Occipital lobe (tissue), 2 donors: ENCODE measurements around the gene BACH2. TPM values are rescaled to one million over a fixed set of nuclear protein-coding genes. Genes with fewer than 3 reads are reported as not detected.
"Not testable (repeated sequence)": the region's sequence is repeated elsewhere in the genome, so short reads cannot be mapped to it uniquely, and the experiment has no call there.

Experiments
- DNase-seq: peaks from one replicate; lab custom pipeline; 2025; lab: John Stamatoyannopoulos, UW
- total RNA-seq: library from RNA; depleted of rRNA; stranded (reverse); fragments of >200 nt; gene quantifications from one replicate; pipeline ENCODE4 v1.2.3, GENCODE V29; 2014

BACH2 gene
- total RNA-seq, 1 donor from 2014 or later = 65.4 TPM

DNA sequence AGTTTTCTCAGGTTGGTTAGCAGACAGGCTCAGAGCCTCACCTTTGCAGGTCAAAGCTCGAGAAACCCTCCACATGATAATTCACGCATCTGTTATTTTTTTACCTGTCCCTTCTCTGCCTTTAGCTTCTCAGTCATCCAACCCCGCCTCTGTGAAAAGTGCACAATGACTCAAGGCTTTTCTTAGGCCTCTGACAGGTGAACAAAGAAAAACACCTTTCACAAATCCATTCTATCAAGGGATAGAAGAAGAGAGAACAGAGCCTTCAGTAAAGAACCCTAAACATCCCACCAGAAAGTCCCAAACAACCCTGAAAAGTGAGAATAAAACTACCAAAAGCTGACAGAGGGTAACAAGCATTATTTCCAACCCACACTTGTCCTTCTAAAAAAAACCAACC, 224.1 kb downstream of the BACH2 start:
- DNase-seq = no peak

DNA sequence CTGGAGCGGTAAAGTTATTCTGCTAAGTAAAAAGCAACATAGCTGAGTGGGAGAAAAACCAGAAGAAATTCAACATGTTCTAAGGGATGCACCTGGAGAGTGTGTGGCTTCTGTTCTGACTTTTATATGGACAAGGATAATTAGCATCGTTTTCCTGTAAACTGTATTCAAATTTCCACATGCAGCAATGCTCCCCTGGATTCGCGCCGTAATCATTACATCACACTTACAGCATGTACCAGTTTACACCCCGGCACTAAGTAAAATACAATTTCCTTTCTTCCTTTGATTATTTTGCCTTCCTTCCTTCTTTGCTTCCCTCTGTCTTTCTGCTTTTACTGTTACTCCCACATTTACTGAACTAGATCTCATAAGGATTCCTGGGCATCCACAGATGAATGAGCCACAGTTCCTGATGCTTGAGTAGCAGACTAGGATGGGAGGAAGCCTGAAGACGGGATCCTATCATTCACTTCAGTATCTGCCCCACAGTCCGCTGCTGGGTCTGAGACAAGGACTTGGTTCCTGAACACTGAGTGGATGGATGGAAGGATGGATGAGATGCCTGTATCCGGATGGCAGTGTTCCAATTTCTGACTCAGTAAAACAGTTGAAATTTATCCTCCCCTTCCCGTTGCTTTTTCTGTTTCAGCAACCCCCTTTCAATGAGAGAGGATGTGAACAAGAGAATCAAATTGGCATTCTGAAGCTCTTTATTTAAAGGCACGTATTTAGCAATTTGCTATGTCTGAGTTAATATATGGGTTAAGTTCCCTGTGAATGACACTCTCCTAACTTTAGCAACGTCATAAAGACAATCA, 227.7 kb downstream of the BACH2 start:
- DNase-seq = no peak

DNA sequence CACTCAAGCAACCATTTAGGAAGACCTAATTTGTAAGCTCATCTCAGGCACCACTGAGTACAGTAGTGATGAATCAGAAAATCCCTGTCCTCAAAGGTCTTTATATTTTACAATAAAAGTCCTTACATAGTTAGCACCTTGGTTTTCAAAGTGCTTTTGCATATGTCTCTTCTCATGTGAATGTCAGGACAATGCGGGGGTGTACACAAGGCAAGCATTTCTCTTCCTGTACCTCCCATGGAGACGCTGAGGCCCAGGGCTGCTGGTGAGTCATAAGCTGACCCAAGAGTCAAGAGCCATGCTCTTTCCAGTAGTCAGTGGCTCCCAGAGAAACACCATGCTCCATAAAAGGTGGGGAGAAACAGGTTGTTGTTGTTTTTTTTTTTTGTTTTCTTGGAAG, 228.4 kb downstream of the BACH2 start:
- no peak for DNase-seq

GRCh38 chr6:90066697-90067096, 229.9 kb downstream of the BACH2 start:
- no peak for DNase-seq

- DNase-seq = no peak
These were observed 231.5 kb downstream of the BACH2 start for GRCh38 chr6:90065173-90065572.

DNA sequence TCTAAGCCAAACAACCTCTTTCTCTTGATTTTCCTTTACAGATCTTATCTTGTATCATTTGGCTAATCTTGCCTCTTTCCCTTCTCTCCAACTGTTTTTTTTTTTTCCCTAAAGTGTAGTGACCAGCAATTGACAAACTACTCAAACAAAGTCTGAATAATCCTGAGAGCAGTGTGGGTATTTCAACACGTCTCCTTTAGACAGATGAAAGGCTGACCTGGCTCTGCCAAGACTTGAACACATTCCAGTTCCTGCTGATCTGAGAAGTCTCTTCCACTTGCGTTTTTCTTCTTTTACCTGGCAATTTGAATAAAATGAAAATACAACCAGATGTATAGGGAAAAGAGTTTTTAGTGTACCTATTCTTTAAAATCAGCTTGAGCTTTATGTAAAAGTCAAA, 234.0 kb downstream of the BACH2 start:
- no peak for DNase-seq

DNA sequence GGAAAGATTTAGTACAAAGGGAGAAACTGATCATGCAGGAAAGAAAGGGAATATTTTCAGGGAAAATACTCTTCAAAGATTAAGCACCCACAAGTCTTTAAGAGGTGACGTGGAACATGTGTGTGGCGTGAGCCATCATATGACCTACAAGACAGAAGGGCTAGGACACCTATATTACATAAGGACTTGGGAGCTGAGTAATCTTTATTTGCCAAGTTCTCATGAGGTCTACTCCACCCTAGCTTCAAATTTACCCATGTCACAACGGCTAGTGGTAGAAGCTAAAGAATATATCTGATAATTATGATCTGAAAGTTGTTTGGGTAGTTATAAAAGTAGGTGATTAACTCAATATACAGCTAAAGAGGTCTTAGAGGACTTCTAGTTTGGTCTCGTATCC, 234.6 kb downstream of the BACH2 start:
- no peak for DNase-seq

DNA sequence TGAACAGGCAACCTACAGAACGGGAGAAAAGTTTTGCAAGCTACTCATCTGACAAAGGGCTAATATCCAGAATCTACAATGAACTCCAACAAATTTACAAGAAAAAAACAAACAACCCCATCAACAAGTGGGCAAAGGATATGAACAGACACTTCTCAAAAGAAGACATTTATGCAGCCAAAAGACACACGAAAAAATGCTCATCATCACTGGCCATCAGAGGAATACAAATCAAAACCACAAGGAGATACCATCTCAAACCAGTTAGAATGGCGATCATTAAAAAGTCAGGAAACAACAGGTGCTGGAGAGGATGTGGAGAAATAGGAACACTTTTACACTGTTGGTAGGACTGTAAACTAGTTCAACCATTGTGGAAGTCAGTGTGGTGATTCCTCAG, 237.5 kb downstream of the BACH2 start:
- DNase-seq = not testable (repeated sequence)

GRCh38 chr6:90055924-90056323, 240.7 kb downstream of the BACH2 start:
- not testable (repeated sequence) for DNase-seq

DNA sequence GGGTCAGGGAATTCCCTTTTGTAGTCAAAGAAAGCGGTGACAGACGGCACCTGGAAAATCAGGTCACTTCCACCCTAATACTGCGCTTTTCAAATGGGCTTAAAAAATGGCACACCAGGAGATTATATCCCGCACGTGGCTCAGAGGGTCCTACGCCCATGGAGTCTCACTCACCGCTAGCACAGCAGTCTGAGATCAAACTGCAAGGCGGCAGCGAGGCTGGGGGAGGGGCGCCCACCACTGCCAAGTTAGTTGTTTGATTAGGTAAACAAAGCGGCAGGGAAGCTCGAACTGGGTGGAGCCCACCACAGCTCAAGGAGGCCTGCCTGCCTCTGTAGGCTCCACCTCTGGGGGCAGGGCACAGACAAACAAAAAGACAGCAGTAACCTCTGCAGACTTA, 242.4 kb downstream of the BACH2 start:
- not testable (repeated sequence) for DNase-seq

GRCh38 chr6:90053614-90054013, 243.0 kb downstream of the BACH2 start:
- no peak for DNase-seq

- DNase-seq = no peak
These were observed 247.3 kb downstream of the BACH2 start for GRCh38 chr6:90049295-90049694.

DNA sequence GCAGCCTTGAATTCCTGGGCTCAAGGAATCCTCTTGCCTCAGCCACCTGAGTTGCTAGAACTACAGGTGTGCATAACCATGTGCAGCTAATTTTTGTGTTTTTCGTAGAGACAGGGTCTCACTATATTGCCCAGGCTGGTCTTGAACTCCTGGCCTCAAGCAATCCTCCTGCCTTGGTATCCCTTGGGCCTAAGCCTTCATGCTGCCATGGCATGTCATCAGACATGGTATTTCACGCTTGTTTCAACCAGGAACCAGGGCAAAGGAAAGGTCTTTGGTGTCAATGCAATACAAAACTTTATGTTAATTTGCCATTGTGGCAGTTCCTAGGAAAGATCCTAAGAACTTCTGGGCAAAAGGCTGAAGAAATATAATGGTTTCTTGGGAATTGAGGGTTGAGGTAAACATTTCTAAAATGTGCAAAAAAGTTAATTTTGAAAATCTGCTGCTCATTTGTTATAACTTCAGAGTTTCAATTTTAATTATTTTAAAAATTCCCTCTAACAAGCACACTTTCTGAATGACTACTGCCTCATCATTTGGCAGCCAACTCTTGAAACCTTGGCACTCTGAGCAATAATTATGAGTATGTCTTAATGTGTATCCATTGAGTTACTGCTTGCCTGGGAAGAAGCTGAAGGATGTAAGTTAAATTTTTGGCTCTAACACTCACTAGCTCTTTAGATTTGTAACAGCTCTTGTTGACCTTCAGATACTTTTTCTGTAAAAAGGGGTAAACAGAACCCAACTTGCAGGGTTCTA, 248.3 kb downstream of the BACH2 start:
- DNase-seq = no peak

- DNase-seq = no peak
These were observed 251.1 kb downstream of the BACH2 start for GRCh38 chr6:90045535-90045934.

DNA sequence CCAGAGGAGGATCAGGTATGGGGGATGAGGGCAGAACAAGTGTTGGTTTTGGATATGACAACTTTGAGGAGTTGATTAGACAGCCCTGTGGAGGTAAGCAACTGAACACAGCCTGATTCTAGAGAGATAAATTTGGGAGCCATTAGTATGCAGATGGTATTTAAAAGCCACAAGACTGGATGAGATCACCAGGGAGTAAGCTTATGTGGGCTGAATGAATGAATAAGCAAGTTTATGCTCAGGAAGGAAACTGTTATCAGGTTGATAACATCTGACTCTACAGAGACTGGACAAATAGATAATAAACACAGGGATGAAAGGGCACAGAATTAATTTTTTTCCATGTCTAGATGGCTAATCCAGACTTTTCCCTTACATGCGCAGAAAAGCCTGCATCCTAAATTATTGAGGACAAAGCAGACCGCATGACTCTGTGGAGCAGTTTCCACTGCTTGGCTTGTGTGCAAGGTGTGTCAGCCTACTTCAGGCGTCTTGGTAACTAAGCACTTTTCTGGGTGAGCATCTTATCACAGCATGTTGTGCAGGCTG, 251.7 kb downstream of the BACH2 start:
- no peak for DNase-seq

DNA sequence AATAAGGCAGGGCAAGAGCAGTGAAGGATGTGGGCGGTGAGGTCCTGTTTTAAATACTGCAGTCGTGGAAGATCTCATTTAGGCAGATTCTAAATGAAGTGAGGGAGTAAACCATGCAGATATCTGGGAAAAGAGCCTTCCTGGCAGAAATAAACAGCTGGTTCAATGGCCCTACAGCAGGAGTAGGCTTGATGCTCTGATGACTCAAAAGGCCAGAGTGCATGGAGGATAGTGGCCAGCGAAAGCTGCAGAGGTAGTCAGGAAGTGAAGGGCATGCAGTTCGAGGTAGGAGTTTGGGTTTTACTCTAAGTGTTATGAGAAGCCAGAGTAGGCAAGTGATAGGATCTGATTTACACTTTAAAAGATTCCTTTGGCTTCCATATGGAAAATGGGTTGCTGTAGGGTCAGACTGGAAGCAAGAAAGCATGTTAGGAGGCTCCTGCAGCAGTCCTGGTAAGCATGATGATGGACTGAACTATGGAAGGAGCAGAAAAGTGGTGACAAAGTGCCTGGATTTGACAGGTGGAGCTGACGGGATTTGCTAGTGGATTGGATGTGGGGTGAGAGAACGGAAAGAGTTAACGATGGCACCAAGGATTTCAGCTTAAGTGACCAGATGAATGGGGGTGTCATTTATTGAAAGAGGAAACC, 252.3 kb downstream of the BACH2 start:
- DNase-seq = no peak

- DNase-seq = no peak
These were observed 255.7 kb downstream of the BACH2 start for GRCh38 chr6:90040931-90041330.

- no peak for DNase-seq
These were observed 256.7 kb downstream of the BACH2 start for GRCh38 chr6:90039911-90040310.

DNA sequence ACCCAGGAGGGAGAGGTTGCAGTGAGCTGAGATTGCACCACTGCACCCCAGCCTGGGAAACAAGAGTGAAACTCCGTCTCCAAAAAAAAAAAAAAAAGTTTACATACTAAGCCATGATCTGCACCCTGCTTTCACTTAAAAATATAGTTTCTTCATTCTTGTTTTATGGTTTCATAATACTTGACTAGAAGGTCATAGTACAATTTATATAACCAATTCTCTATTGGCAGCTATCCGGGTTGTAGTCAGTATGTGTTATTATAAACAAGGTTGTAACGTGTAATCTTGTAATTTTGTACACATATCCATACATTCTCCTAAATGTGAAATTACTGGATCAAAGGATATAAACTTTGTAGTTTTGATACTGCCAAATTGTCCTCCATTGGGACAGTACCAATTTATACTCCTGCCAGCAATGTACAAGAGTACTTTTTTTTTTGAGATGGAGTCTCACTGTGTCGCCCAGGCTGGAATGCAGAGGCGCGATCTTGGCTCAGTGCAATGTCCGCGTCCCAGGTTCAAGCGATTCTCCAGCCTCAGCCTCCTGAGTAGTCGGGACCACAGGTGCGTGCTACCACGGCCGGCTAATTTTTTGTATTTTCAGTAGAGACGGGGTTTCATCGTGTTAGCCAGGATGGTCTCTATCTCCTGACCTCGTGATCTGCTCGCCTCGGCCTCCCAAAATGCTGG, 257.5 kb downstream of the BACH2 start:
- no peak for DNase-seq

DNA sequence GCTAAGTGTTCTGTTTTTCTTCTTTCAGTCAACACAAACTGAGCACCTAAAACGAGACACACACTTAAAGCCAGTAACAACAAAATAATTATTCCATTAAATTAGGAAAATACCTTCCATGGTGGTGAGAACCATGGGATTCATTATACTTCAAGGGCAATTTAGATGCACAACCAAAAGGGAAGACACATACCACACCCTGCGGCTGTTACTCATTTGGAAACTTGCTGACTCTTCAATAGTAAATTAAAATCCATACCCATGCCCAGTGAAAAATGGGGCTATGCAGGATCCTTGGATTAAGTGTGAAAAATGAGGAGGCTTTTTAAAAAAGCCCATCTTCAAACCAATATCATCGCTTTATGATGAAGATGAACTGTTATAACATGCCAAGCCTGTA, 259.7 kb downstream of the BACH2 start:
- no peak for DNase-seq

DNA sequence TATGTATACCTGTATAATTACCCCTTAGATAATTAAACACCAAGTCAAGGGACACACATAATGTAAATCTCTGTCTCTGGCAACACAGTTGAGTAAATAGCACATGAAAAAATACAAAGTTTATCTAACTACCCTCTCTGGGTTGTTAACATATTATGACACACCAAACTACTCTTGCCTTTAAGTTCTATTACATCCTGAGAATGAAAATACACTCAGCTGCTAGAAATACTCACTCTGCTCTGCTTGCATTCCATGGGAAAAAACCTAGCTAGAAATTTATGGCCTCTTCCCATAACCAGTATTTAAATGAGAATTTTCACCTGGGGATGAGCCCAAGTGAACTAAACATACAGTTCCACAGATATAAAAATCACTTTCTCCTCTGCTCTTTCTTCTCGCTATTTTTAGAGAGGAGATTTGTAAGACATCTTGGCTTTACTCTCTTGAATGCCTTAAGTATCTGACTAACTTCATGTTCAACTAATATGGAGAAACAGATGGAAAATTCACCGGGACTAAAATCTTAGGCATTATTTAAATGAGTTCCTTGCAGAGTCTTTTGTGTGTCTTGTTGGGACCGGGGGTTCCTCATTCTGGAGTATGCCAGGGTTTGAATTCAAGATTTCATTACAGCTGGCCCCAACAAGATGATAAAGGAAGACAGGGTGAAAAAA, 261.5 kb downstream of the BACH2 start:
- DNase-seq = no peak
